ENCODE data around the gene HBA1.
A peak's percentile ranks its signal among the peaks of the same experiment; 100 is the strongest.
"Not testable (repeated sequence)": the region's sequence is repeated elsewhere in the genome, so short reads cannot be mapped to it uniquely, and the experiment has no call there.

Gene HBA1

DNA sequence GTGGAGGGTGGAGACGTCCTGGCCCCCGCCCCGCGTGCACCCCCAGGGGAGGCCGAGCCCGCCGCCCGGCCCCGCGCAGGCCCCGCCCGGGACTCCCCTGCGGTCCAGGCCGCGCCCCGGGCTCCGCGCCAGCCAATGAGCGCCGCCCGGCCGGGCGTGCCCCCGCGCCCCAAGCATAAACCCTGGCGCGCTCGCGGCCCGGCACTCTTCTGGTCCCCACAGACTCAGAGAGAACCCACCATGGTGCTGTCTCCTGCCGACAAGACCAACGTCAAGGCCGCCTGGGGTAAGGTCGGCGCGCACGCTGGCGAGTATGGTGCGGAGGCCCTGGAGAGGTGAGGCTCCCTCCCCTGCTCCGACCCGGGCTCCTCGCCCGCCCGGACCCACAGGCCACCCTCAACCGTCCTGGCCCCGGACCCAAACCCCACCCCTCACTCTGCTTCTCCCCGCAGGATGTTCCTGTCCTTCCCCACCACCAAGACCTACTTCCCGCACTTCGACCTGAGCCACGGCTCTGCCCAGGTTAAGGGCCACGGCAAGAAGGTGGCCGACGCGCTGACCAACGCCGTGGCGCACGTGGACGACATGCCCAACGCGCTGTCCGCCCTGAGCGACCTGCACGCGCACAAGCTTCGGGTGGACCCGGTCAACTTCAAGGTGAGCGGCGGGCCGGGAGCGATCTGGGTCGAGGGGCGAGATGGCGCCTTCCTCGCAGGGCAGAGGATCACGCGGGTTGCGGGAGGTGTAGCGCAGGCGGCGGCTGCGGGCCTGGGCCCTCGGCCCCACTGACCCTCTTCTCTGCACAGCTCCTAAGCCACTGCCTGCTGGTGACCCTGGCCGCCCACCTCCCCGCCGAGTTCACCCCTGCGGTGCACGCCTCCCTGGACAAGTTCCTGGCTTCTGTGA lies at the start of gene HBA1:
HBA1 (plus strand) TSS at position 204 of the 906 bp plus-strand sequence; CDS start at position 241, 37 bp downstream.
- not testable (repeated sequence) for H3K36me3 ChIP-seq (ENCODE audit: control insufficient read depth, insufficient read depth, low read length); H3K9ac ChIP-seq (ENCODE audit: low read depth, low read length); H3K9me3 ChIP-seq (ENCODE audit: control insufficient read depth, insufficient read depth, low read length); H3K4me1 ChIP-seq (ENCODE audit: control insufficient read depth, insufficient read depth, low read length); H3K4me3 ChIP-seq (ENCODE audit: low read depth, low read length); H3K27ac ChIP-seq (ENCODE audit: low read depth, low read length)
- peaks cover 82% of the 10 kb centered on the region for H3K27me3 ChIP-seq (ENCODE audit: control insufficient read depth, insufficient read depth, low read length)

DNA sequence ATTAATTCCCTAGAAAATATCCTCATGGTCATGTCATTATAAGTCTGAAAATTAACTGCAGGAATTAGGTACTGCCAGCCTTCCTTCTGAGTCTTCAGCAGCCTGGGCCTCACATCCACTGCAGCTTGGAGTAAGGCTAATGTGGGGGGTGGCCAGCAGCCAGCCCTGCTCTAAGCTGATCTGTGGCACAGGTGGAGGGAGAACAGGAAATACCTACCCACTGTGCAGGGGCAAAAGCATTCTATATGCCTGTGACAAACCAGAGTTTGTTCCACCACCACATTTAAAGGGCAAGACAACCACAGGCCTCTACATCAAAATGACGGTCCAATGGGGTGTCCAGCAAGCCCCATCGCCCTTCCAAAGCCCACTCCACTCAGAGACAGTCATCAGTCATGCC lies 47.4 kb upstream of the HBA1 start:
- no peak overlapping the region for H3K27ac ChIP-seq (ENCODE audit: low read depth, low read length)
- no peaks in the 10 kb centered on the region for H3K9me3 ChIP-seq (ENCODE audit: control insufficient read depth, insufficient read depth, low read length)
- H3K4me3 ChIP-seq (ENCODE audit: low read depth, low read length), result no peak overlapping the region
- no peaks in the 10 kb centered on the region for H3K4me1 ChIP-seq (ENCODE audit: control insufficient read depth, insufficient read depth, low read length)
- H3K9ac ChIP-seq (ENCODE audit: low read depth, low read length), result no peak overlapping the region
- no peaks in the 10 kb centered on the region for H3K27me3 ChIP-seq (ENCODE audit: control insufficient read depth, insufficient read depth, low read length)
- H3K36me3 ChIP-seq (ENCODE audit: control insufficient read depth, insufficient read depth, low read length), result no peaks in the 10 kb centered on the region

DNA sequence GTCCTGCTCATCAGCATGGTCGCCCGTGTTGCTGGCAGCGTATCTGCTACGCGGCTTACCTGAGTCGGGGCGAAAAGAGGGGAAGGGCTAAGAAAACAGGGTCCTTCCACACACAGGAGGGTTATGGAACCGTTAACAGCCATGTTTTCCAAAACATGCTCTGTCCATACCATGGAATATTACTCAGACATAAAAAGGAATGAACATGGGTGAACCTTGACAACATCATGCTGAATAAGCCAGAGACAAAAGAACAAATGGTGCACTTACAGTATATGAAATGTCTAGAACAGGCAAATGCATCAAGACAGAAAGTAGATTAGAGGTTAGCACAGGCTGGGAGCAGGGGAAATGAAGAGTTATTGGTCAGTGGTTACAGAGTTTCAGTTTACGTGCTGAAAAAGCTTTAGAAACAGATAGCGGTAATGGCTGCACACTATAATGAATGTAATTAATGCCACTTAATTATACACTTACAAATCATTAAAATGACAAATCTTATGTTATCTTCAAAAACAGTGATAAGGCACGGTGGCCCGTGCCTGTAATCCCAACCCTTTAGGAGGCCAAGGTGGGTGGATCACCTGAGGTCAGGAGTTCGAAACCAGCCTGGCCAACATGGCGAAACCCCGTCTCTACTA lies 45.8 kb upstream of the HBA1 start:
- no peaks in the 10 kb centered on the region for H3K27me3 ChIP-seq (ENCODE audit: control insufficient read depth, insufficient read depth, low read length)

DNA sequence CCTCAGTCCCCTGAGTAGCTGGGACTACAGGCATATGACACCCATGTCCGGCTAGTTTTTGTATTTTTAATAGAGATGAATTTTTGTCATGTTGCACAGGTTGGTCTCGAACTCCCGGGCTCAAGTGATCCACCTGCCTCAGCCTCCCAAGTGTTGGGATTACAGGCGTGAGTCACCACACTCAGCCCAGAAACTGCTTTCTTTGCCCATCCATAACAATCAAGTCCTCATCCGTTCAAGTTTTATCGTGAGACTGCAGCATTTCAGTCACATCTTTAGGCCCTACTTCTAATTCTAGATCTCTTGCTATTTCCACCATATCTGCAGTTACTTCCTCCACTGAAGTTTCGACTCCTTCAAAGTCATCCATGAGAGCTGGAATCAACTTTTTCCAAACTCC lies 44.4 kb upstream of the HBA1 start:
- no peaks in the 10 kb centered on the region for H3K36me3 ChIP-seq (ENCODE audit: control insufficient read depth, insufficient read depth, low read length)
- no peaks in the 10 kb centered on the region for H3K4me1 ChIP-seq (ENCODE audit: control insufficient read depth, insufficient read depth, low read length)
- no peak overlapping the region for H3K9ac ChIP-seq (ENCODE audit: low read depth, low read length)
- no peaks in the 10 kb centered on the region for H3K9me3 ChIP-seq (ENCODE audit: control insufficient read depth, insufficient read depth, low read length)
- no peak overlapping the region for H3K27ac ChIP-seq (ENCODE audit: low read depth, low read length)
- H3K27me3 ChIP-seq (ENCODE audit: control insufficient read depth, insufficient read depth, low read length), result no peaks in the 10 kb centered on the region
- no peak overlapping the region for H3K4me3 ChIP-seq (ENCODE audit: low read depth, low read length)

More for the DNA sequence above, 45.8 kb upstream of the HBA1 start:
- Histone ChIP-seq H3K9ac (ENCODE audit: low read depth, low read length) (no peak overlapping the region), H3K9me3 (ENCODE audit: control insufficient read depth, insufficient read depth, low read length) (no peaks in the 10 kb centered on the region), H3K27ac (ENCODE audit: low read depth, low read length) (no peak overlapping the region), H3K36me3 (ENCODE audit: control insufficient read depth, insufficient read depth, low read length) (no peaks in the 10 kb centered on the region), H3K4me3 (ENCODE audit: low read depth, low read length) (no peak overlapping the region), H3K4me1 (ENCODE audit: control insufficient read depth, insufficient read depth, low read length) (no peaks in the 10 kb centered on the region)

DNA sequence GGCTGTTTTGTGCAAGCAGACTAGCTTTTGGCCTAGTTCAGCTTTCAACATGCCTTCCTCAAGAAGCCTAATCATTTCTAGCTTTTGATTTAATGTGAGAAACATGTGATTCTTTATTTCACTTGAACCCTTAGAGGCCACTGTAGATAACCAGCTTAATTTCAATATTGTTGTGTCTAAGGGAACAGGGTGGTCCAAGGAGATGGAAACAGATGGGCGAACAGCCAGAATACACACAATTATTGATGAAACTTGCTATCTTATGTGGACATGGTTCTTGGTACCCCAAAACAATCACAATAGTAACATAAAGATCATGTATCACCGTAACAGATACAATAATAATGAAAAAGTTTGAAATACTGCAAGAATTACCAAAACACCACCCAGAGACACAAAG lies 42.8 kb upstream of the HBA1 start:
- H3K36me3 ChIP-seq (ENCODE audit: control insufficient read depth, insufficient read depth, low read length), result no peaks in the 10 kb centered on the region
- no peak overlapping the region for H3K9ac ChIP-seq (ENCODE audit: low read depth, low read length)
- H3K4me3 ChIP-seq (ENCODE audit: low read depth, low read length), result no peak overlapping the region

DNA sequence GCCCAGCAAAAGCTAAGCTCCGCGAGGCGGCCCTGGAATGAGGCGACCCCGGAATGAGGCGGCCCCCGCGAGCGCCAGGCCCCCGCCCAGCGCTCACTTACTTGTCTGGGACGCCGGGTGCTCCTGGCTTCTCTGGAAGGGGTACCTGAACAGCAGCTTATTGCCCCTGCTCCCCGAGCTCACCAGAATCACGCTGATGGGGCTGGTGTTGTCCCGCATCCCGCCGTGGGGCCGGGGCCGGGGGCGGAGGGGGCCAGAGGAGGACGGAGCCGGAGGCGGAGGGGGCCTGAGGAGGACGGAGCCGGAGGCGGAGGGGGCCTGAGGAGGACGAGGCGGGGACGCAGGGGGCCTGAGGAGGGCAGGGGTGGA lies 38.4 kb upstream of the HBA1 start:
- H3K4me3 ChIP-seq (ENCODE audit: low read depth, low read length), result peak overlapping the region; percentile 83
- no peaks in the 10 kb centered on the region for H3K36me3 ChIP-seq (ENCODE audit: control insufficient read depth, insufficient read depth, low read length)
- peak overlapping the region; percentile 74 for H3K9ac ChIP-seq (ENCODE audit: low read depth, low read length)
- H3K9me3 ChIP-seq (ENCODE audit: control insufficient read depth, insufficient read depth, low read length), result no peaks in the 10 kb centered on the region
- no peaks in the 10 kb centered on the region for H3K4me1 ChIP-seq (ENCODE audit: control insufficient read depth, insufficient read depth, low read length)
- peak overlapping the region; percentile 82 for H3K27ac ChIP-seq (ENCODE audit: low read depth, low read length)
- no peaks in the 10 kb centered on the region for H3K27me3 ChIP-seq (ENCODE audit: control insufficient read depth, insufficient read depth, low read length)

More for the DNA sequence above, 42.8 kb upstream of the HBA1 start:
- no peaks in the 10 kb centered on the region for H3K27me3 ChIP-seq (ENCODE audit: control insufficient read depth, insufficient read depth, low read length)
- no peaks in the 10 kb centered on the region for H3K4me1 ChIP-seq (ENCODE audit: control insufficient read depth, insufficient read depth, low read length)
- no peaks in the 10 kb centered on the region for H3K9me3 ChIP-seq (ENCODE audit: control insufficient read depth, insufficient read depth, low read length)
- H3K27ac ChIP-seq (ENCODE audit: low read depth, low read length), result no peak overlapping the region

DNA sequence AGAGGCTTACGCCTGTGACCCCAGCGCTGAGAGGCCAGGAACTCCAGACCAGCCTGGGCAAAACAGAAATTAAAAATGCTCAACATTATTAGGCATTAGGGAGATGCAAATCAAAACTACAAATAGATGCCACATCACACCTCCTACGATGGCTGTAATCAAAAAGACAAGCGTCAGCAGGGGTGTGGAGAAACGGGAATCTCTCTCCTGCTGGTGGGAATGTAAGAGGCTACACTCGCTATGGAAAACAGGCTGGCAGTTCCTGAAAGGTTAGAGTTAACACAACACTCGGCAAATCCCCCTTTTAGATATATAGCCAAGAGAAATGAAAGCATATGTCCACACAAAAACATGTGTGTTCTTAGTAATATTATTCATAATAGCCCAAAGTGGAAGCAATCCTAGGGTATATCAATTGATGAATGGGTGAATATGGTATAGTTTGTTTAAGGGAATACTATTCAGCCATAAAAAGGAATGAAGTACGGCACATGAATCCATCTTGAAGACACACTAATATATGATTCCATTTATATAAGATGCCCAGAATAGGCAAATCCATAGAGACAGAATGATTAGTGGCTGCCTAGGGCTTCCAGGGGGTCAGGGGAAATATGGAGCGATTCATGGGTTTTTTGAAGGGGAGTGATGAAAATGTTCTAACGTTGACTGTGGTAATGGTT lies 36.2 kb upstream of the HBA1 start:
- no peak overlapping the region for H3K27ac ChIP-seq (ENCODE audit: low read depth, low read length)
- H3K27me3 ChIP-seq (ENCODE audit: control insufficient read depth, insufficient read depth, low read length), result no peaks in the 10 kb centered on the region
- no peaks in the 10 kb centered on the region for H3K9me3 ChIP-seq (ENCODE audit: control insufficient read depth, insufficient read depth, low read length)
- H3K4me3 ChIP-seq (ENCODE audit: low read depth, low read length), result no peak overlapping the region
- no peaks in the 10 kb centered on the region for H3K4me1 ChIP-seq (ENCODE audit: control insufficient read depth, insufficient read depth, low read length)
- H3K9ac ChIP-seq (ENCODE audit: low read depth, low read length), result no peak overlapping the region
- H3K36me3 ChIP-seq (ENCODE audit: control insufficient read depth, insufficient read depth, low read length), result no peaks in the 10 kb centered on the region

DNA sequence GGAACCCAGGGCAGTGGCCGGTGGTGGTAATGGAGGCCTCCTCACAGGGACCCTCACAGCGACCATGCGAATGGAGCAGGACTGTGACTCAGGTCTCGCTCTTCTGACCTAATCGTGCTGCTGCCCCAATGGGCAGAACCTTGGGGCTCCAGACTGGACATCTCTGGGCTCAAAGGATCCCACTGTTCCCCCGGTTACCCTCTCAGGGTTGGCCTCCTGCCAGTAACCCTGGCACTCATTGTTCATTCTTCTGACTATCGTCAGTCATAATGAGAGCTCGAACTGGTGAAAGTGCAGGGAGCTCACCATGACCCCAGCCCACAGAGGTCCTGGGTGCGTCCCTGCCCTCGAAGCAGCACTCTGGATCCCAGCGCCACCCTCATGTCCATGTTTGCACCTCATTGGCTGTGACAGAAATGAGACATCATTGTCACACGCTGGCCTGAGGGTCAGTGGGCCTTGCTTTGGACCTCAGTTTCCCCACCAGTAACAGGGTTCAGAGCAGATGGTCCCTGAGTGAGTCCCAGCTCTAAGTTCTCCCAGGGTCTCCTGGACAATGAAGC lies 34.0 kb upstream of the HBA1 start:
- H3K4me1 ChIP-seq (ENCODE audit: control insufficient read depth, insufficient read depth, low read length), result no peaks in the 10 kb centered on the region
- H3K9me3 ChIP-seq (ENCODE audit: control insufficient read depth, insufficient read depth, low read length), result no peaks in the 10 kb centered on the region
- H3K27ac ChIP-seq (ENCODE audit: low read depth, low read length), result no peak overlapping the region
- no peaks in the 10 kb centered on the region for H3K27me3 ChIP-seq (ENCODE audit: control insufficient read depth, insufficient read depth, low read length)
- H3K36me3 ChIP-seq (ENCODE audit: control insufficient read depth, insufficient read depth, low read length), result no peaks in the 10 kb centered on the region
- no peak overlapping the region for H3K9ac ChIP-seq (ENCODE audit: low read depth, low read length)
- H3K4me3 ChIP-seq (ENCODE audit: low read depth, low read length), result no peak overlapping the region

DNA sequence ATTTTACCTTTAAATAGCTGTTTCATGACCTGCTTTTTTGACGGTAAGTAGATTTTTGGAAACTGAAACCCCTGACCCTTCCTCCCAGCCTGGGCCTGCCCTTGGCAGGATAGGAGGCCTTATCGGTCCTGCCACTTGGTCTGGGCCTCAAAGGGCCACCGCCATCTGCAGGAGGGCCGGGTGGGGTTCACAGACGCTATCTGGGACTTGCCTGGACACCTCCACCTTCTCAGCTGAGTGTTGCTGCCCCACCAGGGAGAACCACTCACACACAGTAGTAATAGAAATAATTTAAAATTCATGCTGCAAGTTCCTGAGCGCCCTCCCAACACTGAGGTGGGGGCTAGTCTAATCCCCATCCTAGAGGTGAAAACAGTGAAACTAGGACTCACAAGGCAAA lies 33.4 kb upstream of the HBA1 start:
- Histone ChIP-seq H3K27me3 (ENCODE audit: control insufficient read depth, insufficient read depth, low read length) (no peaks in the 10 kb centered on the region), H3K9ac (ENCODE audit: low read depth, low read length) (no peak overlapping the region), H3K27ac (ENCODE audit: low read depth, low read length) (no peak overlapping the region), H3K36me3 (ENCODE audit: control insufficient read depth, insufficient read depth, low read length) (no peaks in the 10 kb centered on the region), H3K4me1 (ENCODE audit: control insufficient read depth, insufficient read depth, low read length) (no peaks in the 10 kb centered on the region), H3K9me3 (ENCODE audit: control insufficient read depth, insufficient read depth, low read length) (no peaks in the 10 kb centered on the region), H3K4me3 (ENCODE audit: low read depth, low read length) (no peak overlapping the region)

DNA sequence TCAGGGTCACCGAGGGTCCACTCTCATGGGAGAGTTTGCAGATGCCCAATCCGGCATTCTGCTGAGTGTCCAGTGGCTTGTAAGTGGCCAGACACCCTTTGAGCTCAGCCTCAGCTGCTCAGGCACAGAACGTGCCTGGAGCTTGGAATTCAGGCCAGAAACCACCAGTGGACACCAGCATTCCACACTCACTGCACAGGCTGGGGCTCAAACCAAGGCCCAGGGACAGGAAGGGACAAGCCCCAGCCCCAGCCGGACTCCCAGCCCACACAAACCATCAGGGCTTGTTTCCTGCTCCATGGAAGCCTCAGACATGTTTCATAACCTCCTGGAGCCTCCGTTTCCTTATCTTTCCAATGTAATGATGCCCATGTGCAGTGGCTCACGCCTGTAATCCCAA lies 33.0 kb upstream of the HBA1 start:
- no peaks in the 10 kb centered on the region for H3K36me3 ChIP-seq (ENCODE audit: control insufficient read depth, insufficient read depth, low read length)
- H3K9ac ChIP-seq (ENCODE audit: low read depth, low read length), result no peak overlapping the region
- no peaks in the 10 kb centered on the region for H3K9me3 ChIP-seq (ENCODE audit: control insufficient read depth, insufficient read depth, low read length)
- no peaks in the 10 kb centered on the region for H3K27me3 ChIP-seq (ENCODE audit: control insufficient read depth, insufficient read depth, low read length)
- no peak overlapping the region for H3K4me3 ChIP-seq (ENCODE audit: low read depth, low read length)
- H3K27ac ChIP-seq (ENCODE audit: low read depth, low read length), result no peak overlapping the region
- no peaks in the 10 kb centered on the region for H3K4me1 ChIP-seq (ENCODE audit: control insufficient read depth, insufficient read depth, low read length)

Measured in HUES48 (cell line).